Measurements from ENCODE around the gene TMEM98. TPM values are rescaled to one million over a fixed set of nuclear protein-coding genes. Genes with fewer than 3 reads are reported as not detected.
A peak's percentile ranks its signal among the peaks of the same experiment; 100 is the strongest.
"Not testable (repeated sequence)": the region's sequence is repeated elsewhere in the genome, so short reads cannot be mapped to it uniquely, and the experiment has no call there.

The TMEM98 gene, protein sequence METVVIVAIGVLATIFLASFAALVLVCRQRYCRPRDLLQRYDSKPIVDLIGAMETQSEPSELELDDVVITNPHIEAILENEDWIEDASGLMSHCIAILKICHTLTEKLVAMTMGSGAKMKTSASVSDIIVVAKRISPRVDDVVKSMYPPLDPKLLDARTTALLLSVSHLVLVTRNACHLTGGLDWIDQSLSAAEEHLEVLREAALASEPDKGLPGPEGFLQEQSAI
- total RNA-seq: 10 to 100 TPM; 29.7 to 42.7 (median 39.4) TPM
- polyA plus RNA-seq: 27.6 TPM
- long read RNA-seq, donor 1, full-length matches to known transcripts: 65 of 79 reads
- long read RNA-seq, donor 1, partial matches to known transcripts: 3 of 79 reads
- long read RNA-seq, donor 1, other reads (novel, unspliced or antisense): 11 of 79 reads
- long read RNA-seq, donor 2, full-length matches to known transcripts: 35 of 38 reads
- long read RNA-seq, donor 2, partial matches to known transcripts: 1 of 38 reads
- long read RNA-seq, donor 2, other reads (novel, unspliced or antisense): 2 of 38 reads
- long read RNA-seq, donor 3, full-length matches to known transcripts: 101 of 117 reads
- long read RNA-seq, donor 3, partial matches to known transcripts: 6 of 117 reads
- long read RNA-seq, donor 3, other reads (novel, unspliced or antisense): 10 of 117 reads
- long read RNA-seq, donor 4, full-length matches to known transcripts: 33 of 36 reads
- long read RNA-seq, donor 4, partial matches to known transcripts: 1 of 36 reads
- long read RNA-seq, donor 4, other reads (novel, unspliced or antisense): 2 of 36 reads

DNA sequence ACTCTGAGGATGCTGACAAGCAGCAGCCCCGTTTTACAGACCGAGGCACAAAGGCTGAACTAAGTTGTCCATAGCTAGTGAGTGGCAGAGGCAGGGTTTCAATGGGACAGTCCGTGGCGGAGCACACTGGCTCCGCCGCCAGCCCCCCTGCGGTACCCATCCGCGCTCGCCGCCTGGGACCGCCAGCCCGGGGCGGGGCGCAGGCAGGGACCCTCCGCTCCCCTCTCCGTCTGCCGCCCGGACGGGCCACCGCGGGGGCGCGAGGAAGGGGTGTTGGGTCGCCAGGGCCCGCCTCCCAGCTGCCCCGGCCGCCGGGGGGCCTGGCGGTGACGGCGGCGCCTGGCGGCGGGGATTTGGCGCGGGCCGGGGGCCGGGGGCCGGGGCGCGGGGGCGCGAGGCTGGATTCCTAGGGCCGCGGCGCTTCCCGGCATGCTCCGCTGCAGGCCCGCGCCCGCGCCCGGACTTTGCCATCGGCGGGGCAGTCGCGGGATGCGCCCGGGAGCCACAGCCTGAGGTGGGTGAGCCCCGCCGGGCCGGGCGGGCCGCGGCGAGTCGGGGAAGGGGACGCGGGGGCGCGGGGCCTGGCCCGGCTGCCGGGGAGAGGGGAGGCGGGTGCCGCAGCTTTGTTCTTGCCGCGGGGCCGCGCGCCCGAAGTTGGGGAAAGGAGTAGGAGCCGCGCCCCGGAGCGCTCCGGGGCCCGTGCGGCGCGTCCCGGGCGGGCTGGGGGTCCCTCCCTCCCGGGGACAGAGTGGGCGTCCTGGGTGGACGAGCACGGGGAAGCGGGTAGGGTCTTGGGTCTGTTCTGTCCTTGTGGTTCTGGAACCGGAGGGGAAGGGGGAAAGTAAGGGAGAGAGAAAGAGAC, at the start of gene TMEM98:
Gene TMEM98, plus strand, starts transcription at position 430 of the 862 bp plus-strand sequence. CDS start 3,376 bp downstream, outside the sequence.
- H3K4me3 ChIP-seq (ENCODE audit: low read length): peak within 1 kb of the TSS; percentile 90
- DNase-seq (peak; percentile 32 to 77 (median 73)), ATAC-seq (peak; percentile 65 to 73)
- no peaks in the 10 kb centered on the region for H3K4me1 ChIP-seq (ENCODE audit: control insufficient read depth, insufficient read depth, low read length)
- 1% methylated on average over 96 of the region's 99 CpGs for WGBS
- H3K27ac ChIP-seq (ENCODE audit: low read length): no peak within 1 kb of the TSS
- intact Hi-C loops (cut with DNase I): loop anchor here in 1 of 4 donors (10.0 kb wide), 1 partner anchor 53 kb away; the partner anchor contains the start of gene MYO1D
- no peaks in the 10 kb centered on the region for H3K27me3 ChIP-seq (ENCODE audit: control insufficient read depth, insufficient read depth)
- no peaks in the 10 kb centered on the region for H3K9me3 ChIP-seq (ENCODE audit: control insufficient read depth, low read length)

DNA sequence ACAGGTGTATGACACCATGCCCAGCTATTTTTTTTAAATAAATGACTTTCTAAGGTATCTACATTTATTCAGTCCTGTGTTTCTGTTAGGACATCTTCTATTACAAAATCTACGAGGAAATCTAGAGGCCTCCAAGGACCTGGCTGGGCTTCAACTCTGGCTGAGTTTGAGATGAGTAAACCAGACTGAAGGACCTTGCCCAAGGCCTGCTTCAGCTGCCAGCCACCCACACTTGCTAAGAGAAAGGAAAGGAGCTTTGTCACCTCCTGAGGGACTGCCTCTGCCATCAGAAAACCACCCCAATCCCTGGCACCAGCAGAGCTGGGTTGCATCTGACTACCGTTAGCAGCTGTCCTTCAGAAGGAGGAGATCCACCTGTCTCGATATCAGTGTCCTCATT, 49.7 kb upstream of the TMEM98 start:
- Histone ChIP-seq H3K27me3 (ENCODE audit: control insufficient read depth, insufficient read depth) (no peaks in the 10 kb centered on the region), H3K4me1 (ENCODE audit: control insufficient read depth, insufficient read depth, low read length) (no peaks in the 10 kb centered on the region), H3K9me3 (ENCODE audit: control insufficient read depth, low read length) (no peaks in the 10 kb centered on the region), H3K27ac (ENCODE audit: low read length) (no peak overlapping the region), H3K4me3 (ENCODE audit: low read length) (no peak overlapping the region)
- DNase-seq (peak; percentile 46 to 60 (median 53)), ATAC-seq (no peak)
- intact Hi-C loops (cut with DNase I): loop anchor here in 2 of 4 donors (10.0 kb wide), 2 partner anchors 47 to 93 kb away; partner anchors contain the start of gene TMEM98 (in 1 of the 2)
- 81% methylated on average over 3 of the region's 3 CpGs for WGBS

- DNase-seq (no peak), ATAC-seq (no peak)
- Histone ChIP-seq H3K4me1 (ENCODE audit: control insufficient read depth, insufficient read depth, low read length) (no peaks in the 10 kb centered on the region), H3K9me3 (ENCODE audit: control insufficient read depth, low read length) (no peaks in the 10 kb centered on the region), H3K27ac (ENCODE audit: low read length) (no peak overlapping the region), H3K27me3 (ENCODE audit: control insufficient read depth, insufficient read depth) (no peaks in the 10 kb centered on the region), H3K4me3 (ENCODE audit: low read length) (no peak overlapping the region)
- 91% methylated on average over 1 of the region's 1 CpG for WGBS
- intact Hi-C loops (cut with DNase I): loop anchor here in 2 of 4 donors (10.0 kb wide), 2 partner anchors 46 to 94 kb away; partner anchors contain the start of gene TMEM98 (in 1 of the 2)
Observed at GRCh38 chr17:32879134-32879533, 48.8 kb upstream of the TMEM98 start.

DNA sequence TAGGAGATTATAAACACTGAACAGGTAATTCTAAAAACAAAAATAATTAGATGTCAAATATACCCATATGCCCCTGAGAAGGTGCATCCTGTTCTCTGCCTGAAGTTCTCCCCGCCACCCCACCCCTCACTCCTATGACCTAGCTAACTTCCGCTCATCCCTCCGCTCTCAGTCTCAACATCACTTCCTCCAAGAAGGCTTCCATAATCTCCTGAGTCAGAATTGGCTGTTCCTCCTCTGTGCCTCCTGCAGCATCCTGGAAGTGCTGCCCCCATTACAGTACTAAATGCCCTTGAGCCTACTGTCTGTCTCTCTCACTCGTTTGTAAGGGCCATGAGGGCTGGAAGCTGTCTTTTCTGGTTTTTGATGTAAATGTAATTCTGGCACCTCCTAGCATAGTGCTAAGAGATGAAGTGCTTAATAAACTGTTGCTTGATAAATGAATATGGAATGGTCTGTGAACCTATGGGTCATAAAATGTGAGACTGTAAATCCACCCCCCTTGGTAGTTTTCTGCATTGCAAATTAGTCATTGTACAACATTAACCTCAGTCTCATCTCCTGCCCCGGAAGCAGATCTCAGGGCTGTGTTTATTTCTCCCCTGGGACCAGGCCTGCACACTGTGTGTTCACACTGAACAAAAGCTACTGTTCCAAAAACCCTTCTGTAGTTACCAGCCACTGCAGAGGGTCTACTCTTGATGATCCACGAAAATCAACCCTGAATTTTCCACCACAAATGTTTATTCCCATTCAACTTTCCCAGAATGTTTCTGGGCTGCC, 47.1 kb upstream of the TMEM98 start:
- intact Hi-C loops (cut with DNase I): no loop called here
- no peak overlapping the region for H3K27ac ChIP-seq (ENCODE audit: low read length)
- ATAC-seq (no peak), DNase-seq (no peak)
- 74% methylated on average over 6 of the region's 6 CpGs for WGBS
- no peaks in the 10 kb centered on the region for H3K4me1 ChIP-seq (ENCODE audit: control insufficient read depth, insufficient read depth, low read length)
- no peak overlapping the region for H3K4me3 ChIP-seq (ENCODE audit: low read length)
- no peaks in the 10 kb centered on the region for H3K27me3 ChIP-seq (ENCODE audit: control insufficient read depth, insufficient read depth)
- no peaks in the 10 kb centered on the region for H3K9me3 ChIP-seq (ENCODE audit: control insufficient read depth, low read length)

DNA sequence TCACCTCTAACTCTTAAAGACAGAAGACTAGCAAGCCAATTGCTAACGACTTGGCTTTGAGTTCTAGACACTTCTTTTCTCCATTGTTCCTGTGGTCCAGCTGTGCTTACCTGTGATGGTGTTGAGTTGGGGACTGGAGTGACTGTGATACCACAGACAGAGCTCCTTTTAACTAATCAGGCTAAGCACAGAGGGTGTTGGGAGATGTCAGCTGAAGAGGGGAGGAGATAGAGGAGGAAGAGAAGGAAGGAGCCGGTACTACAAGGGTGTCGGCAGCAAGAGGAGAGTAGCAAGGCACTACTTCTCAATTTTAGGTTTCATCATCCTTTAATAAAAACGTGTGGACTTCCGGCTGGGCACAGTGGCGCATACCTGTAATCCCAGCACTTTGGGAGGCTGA, 45.9 kb upstream of the TMEM98 start:
- Histone ChIP-seq H3K4me3 (ENCODE audit: low read length) (no peak overlapping the region), H3K9me3 (ENCODE audit: control insufficient read depth, low read length) (no peaks in the 10 kb centered on the region), H3K27ac (ENCODE audit: low read length) (no peak overlapping the region), H3K27me3 (ENCODE audit: control insufficient read depth, insufficient read depth) (no peaks in the 10 kb centered on the region), H3K4me1 (ENCODE audit: control insufficient read depth, insufficient read depth, low read length) (no peaks in the 10 kb centered on the region)
- no peak for ATAC-seq
- 55% methylated on average over 6 of the region's 6 CpGs for WGBS
- DNase-seq: no peak
- intact Hi-C loops (cut with DNase I): no loop called here

DNA sequence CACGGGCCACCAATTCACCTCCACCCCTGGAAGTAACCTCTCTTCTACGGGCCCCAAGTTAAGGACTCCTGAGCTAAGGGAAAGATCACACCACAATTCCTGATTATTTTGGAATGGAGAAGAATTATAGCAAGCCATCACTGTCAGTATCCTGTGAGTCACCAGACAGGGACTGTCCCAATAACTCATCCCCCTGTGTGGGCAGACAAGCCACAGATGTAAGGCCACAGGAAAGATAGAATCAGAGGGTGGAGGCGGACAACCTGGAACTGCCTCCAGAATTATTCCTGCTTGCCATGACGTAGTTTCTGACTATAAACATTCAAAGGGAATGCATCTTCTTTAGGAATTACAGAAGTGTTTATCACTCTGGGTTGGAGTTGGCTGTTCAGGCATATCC, 45.2 kb upstream of the TMEM98 start:
- WGBS: 76% methylated on average over 4 of the region's 4 CpGs
- DNase-seq (no peak), ATAC-seq (no peak)
- intact Hi-C loops (cut with DNase I): no loop called here
- Histone ChIP-seq H3K4me3 (ENCODE audit: low read length) (no peak overlapping the region), H3K27me3 (ENCODE audit: control insufficient read depth, insufficient read depth) (no peaks in the 10 kb centered on the region), H3K4me1 (ENCODE audit: control insufficient read depth, insufficient read depth, low read length) (no peaks in the 10 kb centered on the region), H3K27ac (ENCODE audit: low read length) (no peak overlapping the region), H3K9me3 (ENCODE audit: control insufficient read depth, low read length) (no peaks in the 10 kb centered on the region)

DNA sequence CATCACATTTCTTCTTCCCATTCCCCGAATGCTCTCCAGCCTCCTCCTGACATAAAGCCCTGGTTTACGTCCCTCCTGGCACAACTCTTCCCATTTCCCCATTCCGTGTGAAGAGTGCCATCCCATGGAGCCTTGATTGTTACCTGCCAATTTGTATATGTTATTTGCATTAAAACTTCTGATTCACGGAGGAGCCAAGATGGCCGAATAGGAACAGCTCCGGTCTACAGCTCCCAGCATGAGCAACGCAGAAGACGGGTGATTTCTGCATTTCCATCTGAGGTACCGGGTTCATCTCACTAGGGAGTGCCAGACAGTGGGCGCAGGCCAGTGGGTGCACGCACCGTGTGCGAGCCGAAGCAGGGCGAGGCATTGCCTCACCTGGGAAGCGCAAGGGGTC, 41.0 kb upstream of the TMEM98 start:
- H3K9me3 ChIP-seq (ENCODE audit: control insufficient read depth, low read length); intact Hi-C loops (cut with DNase I); H3K27me3 ChIP-seq (ENCODE audit: control insufficient read depth, insufficient read depth); H3K4me1 ChIP-seq (ENCODE audit: control insufficient read depth, insufficient read depth, low read length); DNase-seq; ATAC-seq; H3K4me3 ChIP-seq (ENCODE audit: low read length); H3K27ac ChIP-seq (ENCODE audit: low read length): not testable (repeated sequence)
- WGBS: 92% methylated on average over 8 of the region's 16 CpGs

DNA sequence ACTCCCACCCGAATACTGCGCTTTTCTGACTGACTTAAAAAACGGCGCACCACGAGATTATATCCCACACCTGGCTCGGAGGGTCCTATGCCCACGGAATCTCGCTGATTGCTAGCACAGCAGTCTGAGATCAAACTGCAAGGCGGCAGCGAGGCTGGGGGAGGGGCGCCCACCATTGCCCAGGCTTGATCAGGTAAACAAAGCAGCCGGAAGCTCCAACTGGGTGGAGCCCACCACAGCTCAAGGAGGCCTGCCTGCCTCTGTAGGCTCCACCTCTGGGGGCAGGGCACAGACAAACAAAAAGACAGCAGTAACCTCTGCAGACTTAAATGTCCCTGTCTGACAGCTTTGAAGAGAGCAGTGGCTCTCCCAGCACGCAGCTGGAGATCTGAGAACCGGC, 40.5 kb upstream of the TMEM98 start:
- DNase-seq; intact Hi-C loops (cut with DNase I); H3K4me3 ChIP-seq (ENCODE audit: low read length); H3K9me3 ChIP-seq (ENCODE audit: control insufficient read depth, low read length); H3K4me1 ChIP-seq (ENCODE audit: control insufficient read depth, insufficient read depth, low read length); H3K27me3 ChIP-seq (ENCODE audit: control insufficient read depth, insufficient read depth); ATAC-seq; H3K27ac ChIP-seq (ENCODE audit: low read length): not testable (repeated sequence)
- WGBS: 63% methylated on average over 4 of the region's 14 CpGs

DNA sequence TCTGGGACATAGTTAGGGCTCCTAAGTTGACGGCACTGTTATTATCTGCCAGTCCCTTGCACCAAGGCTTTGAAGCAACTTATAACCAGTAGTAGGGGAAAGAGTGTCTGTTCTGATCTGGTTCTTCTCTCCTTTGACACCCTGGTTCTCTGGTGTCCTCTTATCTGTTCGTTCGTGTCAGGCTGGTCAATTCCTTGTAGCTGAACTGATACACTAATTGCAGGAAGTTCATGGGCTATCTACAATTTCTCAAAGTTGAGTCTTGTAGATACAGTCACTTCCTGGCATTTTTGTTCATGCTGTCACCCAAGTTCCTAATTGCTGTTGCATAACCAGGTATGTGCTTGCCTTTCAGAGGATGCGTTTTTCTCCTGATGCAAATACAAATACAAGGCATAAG, 33.7 kb upstream of the TMEM98 start:
- no peak overlapping the region for H3K27ac ChIP-seq (ENCODE audit: low read length)
- no peaks in the 10 kb centered on the region for H3K4me1 ChIP-seq (ENCODE audit: control insufficient read depth, insufficient read depth, low read length)
- no peaks in the 10 kb centered on the region for H3K27me3 ChIP-seq (ENCODE audit: control insufficient read depth, insufficient read depth)
- H3K4me3 ChIP-seq (ENCODE audit: low read length): no peak overlapping the region
- no peaks in the 10 kb centered on the region for H3K9me3 ChIP-seq (ENCODE audit: control insufficient read depth, low read length)
- DNase-seq: no peak
- ATAC-seq: no peak
- WGBS: 26% methylated on average over 4 of the region's 4 CpGs
- intact Hi-C loops (cut with DNase I): no loop called here

- H3K27me3 ChIP-seq (ENCODE audit: control insufficient read depth, insufficient read depth): no peaks in the 10 kb centered on the region
- DNase-seq (no peak), ATAC-seq (peak in 1 of 2 donors; percentile 38)
- H3K9me3 ChIP-seq (ENCODE audit: control insufficient read depth, low read length): no peaks in the 10 kb centered on the region
- H3K4me3 ChIP-seq (ENCODE audit: low read length): no peak overlapping the region
- H3K27ac ChIP-seq (ENCODE audit: low read length): no peak overlapping the region
- WGBS: 61% methylated on average over 2 of the region's 2 CpGs
- intact Hi-C loops (cut with DNase I): no loop called here
- H3K4me1 ChIP-seq (ENCODE audit: control insufficient read depth, insufficient read depth, low read length): no peaks in the 10 kb centered on the region
Observed at GRCh38 chr17:32896647-32897258, 31.2 kb upstream of the TMEM98 start.

All from right cardiac atrium (tissue), 5 donors.